HepG2 (cell line): ENCODE measurements around the gene FAM234A. TPM values are rescaled to one million over a fixed set of nuclear protein-coding genes. Genes with fewer than 3 reads are reported as not detected.

Experiments
- ATAC-seq: fragments of 200-7000 bp; cut with Tn5 transposase; 3 replicates; pipeline ENCODE4 v1.9.1; 2020; ENCODE audit warnings: mild to moderate bottlenecking, moderate library complexity
- BruUV-seq: library from RNA; stranded (reverse); fragments of 400-500 nt; replicated peaks from 2 replicates; lab custom pipeline; 2021; lab: Mats Ljungman, UMichigan
- CTCF ChIA-PET: fragments of 300-600 bp; formaldehyde crosslinking; extraction: SDS; loops from one replicate; lab custom pipeline; 2021; ENCODE audit warnings: low total read pairs, inconsistent platforms, low intra/inter-chr PET ratio; lab: Yijun Ruan, JAX
- POLR2A ChIA-PET: fragments of 350-600 bp; sonication (Branson Sonifier 250); formaldehyde crosslinking; loops from one replicate; lab custom pipeline; 2020; ENCODE audit warnings: antibody characterized with exemption, inconsistent platforms; lab: Yijun Ruan, JAX
- DNase-seq: peaks from one replicate; pipeline ENCODE4 v3.0.0-alpha.2; 2015; ENCODE audit warnings: low spot score
- FAIRE-seq: peaks from 3 replicates; lab custom pipeline; 2011; peaks lifted over from hg19 to GRCh38; lab: Jason Lieb, UNC
- H2AFZ ChIP-seq: one replicate; pipeline ENCODE4 v1.6.1; 2011; ENCODE audit warnings: low read length, inconsistent platforms
- H3K27ac ChIP-seq: fragments of 300-600 bp; 3 replicates; pipeline ENCODE4 v1.8.0; 2011; ENCODE audit warnings: mixed run types, mild to moderate bottlenecking, mixed read lengths, low read length, inconsistent platforms; ENCODE audit not compliant: insufficient read depth; ENCODE audit errors: extremely low read length
- H3K27me3 ChIP-seq, 2 experiments: fragments of 200-600 bp in 1 of 2; 2 replicates in 1 of 2; 3 replicates in 1 of 2; pipeline versions ENCODE4 v1.6.0 to v1.8.0; 2011; ENCODE audit warnings: low read length in 2 of 2, mild to moderate bottlenecking in 2 of 2, moderate library complexity in 2 of 2, inconsistent platforms in 1 of 2; ENCODE audit not compliant: insufficient read depth in 2 of 2, control insufficient read depth in 1 of 2
- H3K36me3 ChIP-seq, 2 experiments: fragments of 200-600 bp in 1 of 2; replicated peaks in 1 of 2; 2 replicates in 1 of 2; 3 replicates in 1 of 2; pipeline versions ENCODE4 v1.5.1 to v1.8.0; 2011; ENCODE audit warnings: low read length in 2 of 2, inconsistent platforms in 1 of 2; ENCODE audit not compliant: insufficient read depth in 2 of 2, control insufficient read depth in 1 of 2
- H3K4me1 ChIP-seq: 2 replicates; pipeline ENCODE4 v1.5.1; 2012; ENCODE audit warnings: low read length, inconsistent platforms; ENCODE audit not compliant: insufficient read depth
- H3K4me2 ChIP-seq: 2 replicates; pipeline ENCODE4 v1.6.0; 2011; ENCODE audit warnings: low read depth, low read length, inconsistent platforms
- H3K4me3 ChIP-seq, 3 experiments: fragments of 200-600 bp in 1 of 3; sonication (generic), shearing (Covaris generic) in 1 of 3; replicated peaks in 1 of 3; 2 replicates each; pipeline ENCODE4 v1.5.1; 2011 to 2016; ENCODE audit warnings: low read length in 3 of 3, inconsistent platforms in 2 of 3, low read depth in 2 of 3, mild to moderate bottlenecking in 2 of 3, control low read depth in 1 of 3, mixed read lengths in 1 of 3; ENCODE audit not compliant: insufficient read depth in 1 of 3
- H3K79me2 ChIP-seq: one replicate; pipeline ENCODE4 v1.6.1; 2011; ENCODE audit warnings: low read length, inconsistent platforms; ENCODE audit not compliant: insufficient read depth
- H3K9ac ChIP-seq: 2 replicates; pipeline ENCODE4 v1.6.0; 2011; ENCODE audit warnings: mild to moderate bottlenecking, low read depth, low read length, inconsistent platforms; ENCODE audit not compliant: insufficient read depth
- H3K9me3 ChIP-seq: 2 replicates; pipeline ENCODE4 v1.5.1; 2012; ENCODE audit warnings: mild to moderate bottlenecking, low read length
- H4K20me1 ChIP-seq: 2 replicates; pipeline ENCODE4 v1.6.0; 2011; ENCODE audit warnings: inconsistent platforms, mild to moderate bottlenecking, low read length, moderate library complexity; ENCODE audit not compliant: insufficient read depth
- ZBTB20 ChIP-seq: sonication (generic); formaldehyde crosslinking; IDR thresholded peaks from 2 replicates; pipeline ENCODE4 v1.8.1; 2023; ENCODE audit warnings: missing genetic modification reagents, low read depth, mild to moderate bottlenecking, borderline replicate concordance
- ZBTB33 ChIP-seq: sonication (generic); formaldehyde crosslinking; IDR thresholded peaks from 2 replicates; pipeline ENCODE4 v1.4.0; 2020; ENCODE audit warnings: missing genetic modification reagents
- ZMYM4 ChIP-seq: sonication (generic); formaldehyde crosslinking; IDR thresholded peaks from 2 replicates; pipeline ENCODE4 v1.8.1; 2023; ENCODE audit warnings: mild to moderate bottlenecking, missing genetic modification reagents
- ZNF761 ChIP-seq: sonication (generic); formaldehyde crosslinking; conservative IDR thresholded peaks from 2 replicates; pipeline ENCODE4 v1.4.0; 2020; ENCODE audit warnings: mild to moderate bottlenecking, missing genetic modification reagents
- WGBS: methylation state at CpG from one replicate; pipeline ENCODE4 v1.1.6; 2017; ENCODE audit warnings: low lambda C conversion rate; 5-methylcytosine and 5-hydroxymethylcytosine counted together
- in situ Hi-C: cut with HindIII; loops from 2 replicates; pipeline ENCODE4 v1.10.0; 2017; ENCODE audit warnings: low pct_unique_long_range_greater_than_20kb; ENCODE audit not compliant: extremely low pct_ligation_motif_present
- intact Hi-C: fragments of 100-400 bp; cut with micrococcal nuclease; formaldehyde crosslinking; loops from one replicate; pipeline ENCODE4 v1.10.0; 2022; ENCODE audit not compliant: unreplicated experiment
- polyA plus RNA-seq, 8 experiments: library from polyadenylated mRNA; depleted of rRNA in 3 of 8; stranded (reverse) in 7 of 8; unstranded in 1 of 8; fragments of >200 nt; fragmentation: Illumina TruSeq in 4 of 8; extraction: Trizol in 4 of 8; gene quantifications; 2 replicates each; pipeline versions ENCODE4 v1.2.1 to v1.2.3, GENCODE V29; 2011 to 2016; ENCODE audit warnings: low read depth in 4 of 8, missing spikeins in 1 of 8, mixed read lengths in 1 of 8; ENCODE audit not compliant: insufficient read depth in 1 of 8
- total RNA-seq, 5 experiments: library from RNA; depleted of rRNA; stranded (reverse); fragments of >200 nt; fragmentation: Illumina TruSeq; extraction: Trizol; gene quantifications; 2 replicates each; pipeline ENCODE4 v1.2.3, GENCODE V29; 2016; ENCODE audit warnings: low read depth in 1 of 5
- TF ChIP-seq, protein P1 (sequence below): sonication (generic); formaldehyde crosslinking; IDR thresholded peaks from 2 replicates; pipeline ENCODE4 v1.5.1; 2020; ENCODE audit warnings: mild to moderate bottlenecking, missing genetic modification reagents, moderate library complexity

The FAM234A gene
- total and polyA plus RNA-seq, 2 of the 13 experiments (the other 11 are each of a cell fraction or from before 2014, with no cell fraction given), result 29.2 to 34.4 TPM

DNA sequence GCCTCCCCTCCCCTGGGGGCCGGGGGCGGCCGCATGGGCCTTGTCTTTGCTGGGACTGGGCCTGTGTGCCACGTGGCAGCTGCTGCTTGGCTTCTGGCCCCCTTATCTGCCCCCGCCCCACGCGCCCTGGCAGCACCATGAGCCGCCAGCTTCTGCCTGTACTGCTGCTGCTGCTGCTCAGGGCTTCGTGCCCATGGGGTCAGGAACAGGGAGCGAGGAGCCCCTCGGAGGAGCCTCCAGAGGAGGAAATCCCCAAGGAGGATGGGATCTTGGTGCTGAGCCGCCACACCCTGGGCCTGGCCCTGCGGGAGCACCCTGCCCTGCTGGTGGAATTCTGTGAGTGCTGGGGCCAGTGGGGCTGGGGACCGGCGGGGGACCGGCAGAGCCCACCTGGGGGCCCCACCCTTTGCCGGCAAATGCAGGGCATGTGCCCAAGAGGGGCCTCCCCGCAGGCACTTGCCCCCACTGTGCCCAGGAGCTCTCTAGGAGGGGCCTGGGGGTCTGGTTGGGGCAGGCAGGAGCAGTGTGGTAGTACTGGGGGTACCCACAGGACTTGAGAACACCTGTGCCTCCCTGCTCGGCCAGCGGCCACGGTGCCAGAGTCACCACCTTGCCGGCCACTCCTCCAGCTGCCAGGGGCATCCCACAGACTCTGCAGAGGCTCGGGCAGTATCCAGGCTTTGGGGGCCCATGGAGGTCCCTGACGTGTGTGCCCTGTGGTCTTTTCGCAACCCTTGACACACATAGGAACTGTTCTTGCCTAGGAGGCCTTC, 48.6 kb downstream of the FAM234A start, which contains the start of gene PDIA2:
Gene PDIA2 (plus strand): TSS at position 132 of the 773 bp plus-strand sequence. CDS start 6 bp downstream, at position 138.
- H3K4me1 ChIP-seq, result peaks cover 6% of the 10 kb centered on the region; the same call in 1 of the 2 replicates
- 16% methylated on average over 5 of the region's 25 CpGs for WGBS

More for the DNA sequence above, 48.6 kb downstream of the FAM234A start, which contains the start of gene PDIA2:
- ChIA-PET CTCF (no interaction called here), POLR2A (no interaction called here)
- Histone ChIP-seq H4K20me1 (no peaks in the 10 kb centered on the region), H3K27me3 (peaks cover 7 to 41% of the 10 kb centered on the region in 2 experiments; a peak in 4 of 5 replicates), H3K9ac (no peak within 1 kb of the TSS), H3K4me3 (no peak within 1 kb of the TSS; a peak in 1 of 6 replicates), H3K27ac (no peak within 1 kb of the TSS), H3K9me3 (no peaks in the 10 kb centered on the region), H2AFZ (no peak within 1 kb of the TSS), H3K79me2 (no peaks in the 10 kb centered on the region), H3K36me3 (peaks cover 4 to 19% of the 10 kb centered on the region in 2 experiments; a peak in 3 of 5 replicates), H3K4me2 (no peak within 1 kb of the TSS)
- TF ChIP-seq ZMYM4, result no peak
- no peak for TF ChIP-seq ZBTB20
- no peak for TF ChIP-seq ZNF761 (CRISPR knock-in tag)
- peak; percentile 63; the same call in 1 of the 2 replicates for TF ChIP-seq ZBTB33
- TF ChIP-seq, protein P1, sequence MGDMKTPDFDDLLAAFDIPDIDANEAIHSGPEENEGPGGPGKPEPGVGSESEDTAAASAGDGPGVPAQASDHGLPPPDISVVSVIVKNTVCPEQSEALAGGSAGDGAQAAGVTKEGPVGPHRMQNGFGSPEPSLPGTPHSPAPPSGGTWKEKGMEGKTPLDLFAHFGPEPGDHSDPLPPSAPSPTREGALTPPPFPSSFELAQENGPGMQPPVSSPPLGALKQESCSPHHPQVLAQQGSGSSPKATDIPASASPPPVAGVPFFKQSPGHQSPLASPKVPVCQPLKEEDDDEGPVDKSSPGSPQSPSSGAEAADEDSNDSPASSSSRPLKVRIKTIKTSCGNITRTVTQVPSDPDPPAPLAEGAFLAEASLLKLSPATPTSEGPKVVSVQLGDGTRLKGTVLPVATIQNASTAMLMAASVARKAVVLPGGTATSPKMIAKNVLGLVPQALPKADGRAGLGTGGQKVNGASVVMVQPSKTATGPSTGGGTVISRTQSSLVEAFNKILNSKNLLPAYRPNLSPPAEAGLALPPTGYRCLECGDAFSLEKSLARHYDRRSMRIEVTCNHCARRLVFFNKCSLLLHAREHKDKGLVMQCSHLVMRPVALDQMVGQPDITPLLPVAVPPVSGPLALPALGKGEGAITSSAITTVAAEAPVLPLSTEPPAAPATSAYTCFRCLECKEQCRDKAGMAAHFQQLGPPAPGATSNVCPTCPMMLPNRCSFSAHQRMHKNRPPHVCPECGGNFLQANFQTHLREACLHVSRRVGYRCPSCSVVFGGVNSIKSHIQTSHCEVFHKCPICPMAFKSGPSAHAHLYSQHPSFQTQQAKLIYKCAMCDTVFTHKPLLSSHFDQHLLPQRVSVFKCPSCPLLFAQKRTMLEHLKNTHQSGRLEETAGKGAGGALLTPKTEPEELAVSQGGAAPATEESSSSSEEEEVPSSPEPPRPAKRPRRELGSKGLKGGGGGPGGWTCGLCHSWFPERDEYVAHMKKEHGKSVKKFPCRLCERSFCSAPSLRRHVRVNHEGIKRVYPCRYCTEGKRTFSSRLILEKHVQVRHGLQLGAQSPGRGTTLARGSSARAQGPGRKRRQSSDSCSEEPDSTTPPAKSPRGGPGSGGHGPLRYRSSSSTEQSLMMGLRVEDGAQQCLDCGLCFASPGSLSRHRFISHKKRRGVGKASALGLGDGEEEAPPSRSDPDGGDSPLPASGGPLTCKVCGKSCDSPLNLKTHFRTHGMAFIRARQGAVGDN (CRISPR knock-in tag), result peak; percentile 27; the same call in 1 of the 2 replicates
- DNase-seq, result no peak
- ATAC-seq, result peak; percentile 13
- FAIRE-seq, result no peak
- BruUV-seq, result no TSS peak
- intact Hi-C loops (no loop called here), in situ Hi-C loops (no loop called here)
